Nephron progenitor cell (in vitro differentiated cells): Measurements from ENCODE around the gene ZMIZ1.

Source experiments
- DNase-seq: peaks from one replicate; pipeline ENCODE4 v3.0.0; 2021
- H3K27ac Mint-ChIP-seq: 2 replicates; pipeline ENCODE4 v1.8.0; 2021; ENCODE audit warnings: mild to moderate bottlenecking, moderate library complexity, mixed read lengths
- H3K27me3 Mint-ChIP-seq: 2 replicates; pipeline ENCODE4 v1.8.0; 2021; ENCODE audit warnings: mild to moderate bottlenecking, low read depth, mixed read lengths; ENCODE audit not compliant: poor library complexity
- H3K36me3 Mint-ChIP-seq: 2 replicates; pipeline ENCODE4 v1.8.0; 2021; ENCODE audit warnings: low read depth, mixed read lengths
- H3K4me1 Mint-ChIP-seq: 2 replicates; pipeline ENCODE4 v1.8.0; 2021; ENCODE audit warnings: mixed read lengths
- H3K4me3 Mint-ChIP-seq: 2 replicates; pipeline ENCODE4 v1.8.0; 2021; ENCODE audit warnings: mild to moderate bottlenecking, moderate library complexity, mixed read lengths
- H3K9me3 Mint-ChIP-seq: 2 replicates; pipeline ENCODE4 v1.8.0; 2021; ENCODE audit warnings: mild to moderate bottlenecking, moderate library complexity, mixed read lengths
- TF ChIP-seq, protein P1 (sequence below): fragments of 200-600 bp; sonication (generic); IDR thresholded peaks from 2 replicates; pipeline ENCODE4 v1.5.0; 2021; ENCODE audit warnings: antibody characterized with exemption

ZMIZ1 gene

DNA sequence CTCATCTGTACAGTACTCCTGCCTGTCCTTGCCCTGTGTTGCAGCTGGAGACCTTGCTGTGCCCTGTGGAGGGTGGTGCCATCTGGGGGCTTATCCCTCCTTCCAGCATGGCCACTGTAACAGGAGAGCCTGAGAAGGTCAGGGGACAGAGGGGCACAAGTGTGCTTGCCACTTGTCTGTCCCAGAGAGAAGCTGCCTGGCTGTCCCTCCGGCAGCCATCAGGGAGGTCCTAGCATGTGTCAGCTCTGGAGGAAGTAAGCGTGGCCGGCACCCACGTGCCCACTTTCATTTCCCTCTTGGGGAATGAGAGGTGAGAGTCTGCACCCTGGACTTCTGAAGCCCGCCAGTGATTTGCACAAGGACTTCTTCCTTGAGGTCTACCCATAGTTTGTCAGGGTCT lies 181.5 kb downstream of the ZMIZ1 start:
- Mint-ChIP-seq H3K4me3 (no peak overlapping the region), H3K27me3 (peaks cover 3% of the 10 kb centered on the region), H3K27ac (no peak overlapping the region), H3K9me3 (no peaks in the 10 kb centered on the region), H3K4me1 (peaks cover 44% of the 10 kb centered on the region), H3K36me3 (no peaks in the 10 kb centered on the region)
- no peak for DNase-seq
- TF ChIP-seq, protein P1, sequence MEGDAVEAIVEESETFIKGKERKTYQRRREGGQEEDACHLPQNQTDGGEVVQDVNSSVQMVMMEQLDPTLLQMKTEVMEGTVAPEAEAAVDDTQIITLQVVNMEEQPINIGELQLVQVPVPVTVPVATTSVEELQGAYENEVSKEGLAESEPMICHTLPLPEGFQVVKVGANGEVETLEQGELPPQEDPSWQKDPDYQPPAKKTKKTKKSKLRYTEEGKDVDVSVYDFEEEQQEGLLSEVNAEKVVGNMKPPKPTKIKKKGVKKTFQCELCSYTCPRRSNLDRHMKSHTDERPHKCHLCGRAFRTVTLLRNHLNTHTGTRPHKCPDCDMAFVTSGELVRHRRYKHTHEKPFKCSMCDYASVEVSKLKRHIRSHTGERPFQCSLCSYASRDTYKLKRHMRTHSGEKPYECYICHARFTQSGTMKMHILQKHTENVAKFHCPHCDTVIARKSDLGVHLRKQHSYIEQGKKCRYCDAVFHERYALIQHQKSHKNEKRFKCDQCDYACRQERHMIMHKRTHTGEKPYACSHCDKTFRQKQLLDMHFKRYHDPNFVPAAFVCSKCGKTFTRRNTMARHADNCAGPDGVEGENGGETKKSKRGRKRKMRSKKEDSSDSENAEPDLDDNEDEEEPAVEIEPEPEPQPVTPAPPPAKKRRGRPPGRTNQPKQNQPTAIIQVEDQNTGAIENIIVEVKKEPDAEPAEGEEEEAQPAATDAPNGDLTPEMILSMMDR, result no peak

DNA sequence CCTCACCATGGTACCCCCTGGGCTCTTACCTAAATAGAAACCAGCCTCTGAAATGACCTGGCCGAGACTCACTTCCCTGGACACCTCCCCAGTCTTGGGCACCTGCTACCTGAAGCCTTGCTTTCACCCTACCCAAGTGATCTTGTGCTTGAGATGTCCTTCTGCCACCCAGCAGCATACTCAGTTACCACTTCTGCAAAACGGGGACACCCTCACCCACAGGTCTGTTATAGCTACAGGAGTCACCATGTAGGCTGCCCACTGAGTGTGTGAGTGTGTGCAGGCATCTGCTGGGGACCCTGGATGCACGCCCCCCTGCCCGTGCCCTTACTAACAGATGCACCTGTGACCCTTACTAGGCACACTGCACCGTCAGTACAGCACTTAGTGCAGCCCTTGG lies 183.7 kb downstream of the ZMIZ1 start:
- no peaks in the 10 kb centered on the region for H3K36me3 Mint-ChIP-seq
- H3K4me1 Mint-ChIP-seq, result peaks cover 22% of the 10 kb centered on the region
- H3K9me3 Mint-ChIP-seq, result no peaks in the 10 kb centered on the region
- peaks cover 3% of the 10 kb centered on the region for H3K27me3 Mint-ChIP-seq
- DNase-seq, result no peak
- no peak overlapping the region for H3K4me3 Mint-ChIP-seq
- no peak overlapping the region for H3K27ac Mint-ChIP-seq
- TF ChIP-seq, protein P1, result no peak

DNA sequence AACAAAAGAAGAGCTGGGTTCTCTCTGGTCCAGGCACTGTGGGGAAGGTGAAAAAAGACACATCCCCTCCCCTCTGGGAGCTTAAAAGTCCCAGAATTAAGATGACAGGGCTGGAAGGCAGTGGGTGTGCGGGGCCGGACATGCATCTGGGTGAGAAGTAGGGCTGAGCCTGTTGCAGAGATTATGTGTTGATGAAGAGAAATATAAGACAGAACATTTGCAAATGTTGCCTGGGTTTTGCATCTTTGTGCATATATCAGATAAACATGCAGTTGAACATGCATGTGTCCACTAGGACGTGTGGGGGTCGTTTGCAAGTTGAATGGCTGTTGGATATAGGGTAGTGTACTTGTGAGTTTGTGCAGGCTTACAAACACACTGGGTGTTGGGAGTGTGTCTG lies 184.2 kb downstream of the ZMIZ1 start:
- no peak for DNase-seq
- TF ChIP-seq, protein P1, result no peak
- no peak overlapping the region for H3K27ac Mint-ChIP-seq
- peaks cover 5% of the 10 kb centered on the region for H3K36me3 Mint-ChIP-seq
- no peaks in the 10 kb centered on the region for H3K9me3 Mint-ChIP-seq
- no peak overlapping the region for H3K4me3 Mint-ChIP-seq
- H3K27me3 Mint-ChIP-seq, result peaks cover 3% of the 10 kb centered on the region
- peaks cover 22% of the 10 kb centered on the region for H3K4me1 Mint-ChIP-seq

DNA sequence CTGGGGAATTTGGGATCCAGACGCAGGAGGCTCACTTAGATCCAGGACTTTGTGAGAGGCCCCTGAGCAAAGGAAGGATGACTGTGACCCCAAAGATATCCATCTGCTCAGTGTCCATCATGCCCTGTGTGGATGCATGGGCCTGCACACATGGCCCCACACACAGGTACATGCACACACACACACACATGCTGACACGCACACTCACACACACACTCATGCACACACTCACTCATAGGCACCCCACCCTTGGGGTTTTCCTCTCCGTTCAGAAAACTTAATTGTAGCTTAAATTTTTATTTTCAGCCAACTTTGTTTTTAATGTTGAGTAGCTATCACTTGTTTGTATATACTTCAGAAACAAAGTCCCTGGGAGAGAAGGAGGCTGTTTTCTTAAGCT lies 184.9 kb downstream of the ZMIZ1 start:
- TF ChIP-seq, protein P1, result no peak
- Mint-ChIP-seq H3K9me3 (no peaks in the 10 kb centered on the region), H3K36me3 (peaks cover 11% of the 10 kb centered on the region), H3K27me3 (peaks cover 3% of the 10 kb centered on the region), H3K4me1 (peaks cover 24% of the 10 kb centered on the region), H3K4me3 (no peak overlapping the region), H3K27ac (peak overlapping the region; percentile 44)
- no peak for DNase-seq

DNA sequence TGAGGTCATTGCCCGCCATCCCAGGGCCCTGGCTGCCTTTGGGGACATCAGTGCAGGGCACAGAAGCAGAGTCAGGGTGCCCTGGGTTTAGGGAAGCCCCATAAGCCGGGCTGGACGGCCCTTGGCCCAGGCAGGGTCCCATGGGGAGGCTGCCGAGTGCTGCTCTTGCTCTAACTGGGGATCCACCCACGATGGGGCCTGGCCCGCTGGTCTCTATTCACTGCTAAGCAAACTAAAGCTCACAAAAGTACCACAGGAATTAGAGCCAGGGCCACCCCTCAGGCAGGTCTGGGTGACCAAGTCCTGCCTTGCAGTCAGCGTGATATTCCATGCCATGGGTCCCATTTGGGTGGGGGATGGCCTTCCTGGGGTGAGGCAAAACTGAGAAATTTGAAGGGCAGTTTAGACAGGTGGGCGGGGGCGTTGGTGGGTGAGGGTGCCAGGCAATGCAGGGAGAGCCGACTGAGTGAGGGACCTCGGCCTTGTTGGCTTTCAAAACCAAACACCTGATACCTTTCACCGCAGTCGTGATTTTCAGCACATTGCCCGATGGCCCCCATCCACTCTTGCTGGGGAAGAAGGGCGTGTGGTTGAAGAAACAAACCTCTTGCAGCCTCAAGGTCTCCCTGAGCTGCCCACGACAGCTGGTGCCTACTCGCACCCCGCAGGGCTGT lies 185.7 kb downstream of the ZMIZ1 start:
- Mint-ChIP-seq H3K4me1 (peaks cover 32% of the 10 kb centered on the region), H3K36me3 (peaks cover 17% of the 10 kb centered on the region), H3K9me3 (no peaks in the 10 kb centered on the region), H3K27ac (no peak overlapping the region), H3K4me3 (no peak overlapping the region), H3K27me3 (peaks cover 3% of the 10 kb centered on the region)
- TF ChIP-seq, protein P1, result no peak
- no peak for DNase-seq

DNA sequence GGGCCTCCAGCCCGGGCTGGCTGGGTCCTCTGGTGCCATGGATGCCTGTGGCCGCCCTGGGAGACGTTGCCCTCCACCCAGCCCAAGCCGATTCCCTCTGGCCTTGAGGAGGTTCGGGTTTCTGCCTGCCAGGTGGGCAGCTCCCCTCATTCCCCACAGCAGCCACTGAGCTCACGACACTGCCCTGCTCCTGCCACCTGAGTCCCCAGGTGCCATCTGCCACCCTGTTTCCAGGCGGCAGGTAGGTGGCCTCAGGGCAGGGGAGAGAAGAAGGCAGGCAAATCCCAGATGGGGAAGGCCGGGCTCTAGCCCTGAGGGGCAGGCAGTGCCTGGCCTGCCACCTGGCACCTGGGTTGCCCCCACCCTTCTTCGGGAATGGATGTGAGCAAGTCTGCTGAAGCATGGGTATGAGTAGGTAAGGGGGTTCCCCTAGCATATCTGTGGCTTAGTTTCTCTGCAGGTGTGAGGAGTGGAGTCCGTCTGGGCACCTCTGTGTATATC lies 186.3 kb downstream of the ZMIZ1 start:
- H3K4me1 Mint-ChIP-seq, result peaks cover 38% of the 10 kb centered on the region
- H3K9me3 Mint-ChIP-seq, result no peaks in the 10 kb centered on the region
- H3K27ac Mint-ChIP-seq, result no peak overlapping the region
- peaks cover 22% of the 10 kb centered on the region for H3K36me3 Mint-ChIP-seq
- DNase-seq, result no peak
- H3K27me3 Mint-ChIP-seq, result peaks cover 5% of the 10 kb centered on the region
- TF ChIP-seq, protein P1, result no peak
- H3K4me3 Mint-ChIP-seq, result no peak overlapping the region
